Frontal cortex (tissue), 4 donors: ENCODE measurements around the gene PNPLA2. TPM values are rescaled to one million over a fixed set of nuclear protein-coding genes. Genes with fewer than 3 reads are reported as not detected.

ENCODE experiments used
- DNase-seq, 2 donors: peaks; one replicate each; pipeline ENCODE4 v3.0.0; 2012; ENCODE audit warnings: low spot score in 2 of 2
- FAIRE-seq: peaks from 2 replicates; lab custom pipeline; 2012; peaks lifted over from hg19 to GRCh38; lab: Jason Lieb, UNC
- small RNA-seq: library from RNA; depleted of rRNA; stranded (forward); fragments of <200 nt; gene quantifications from one replicate; pipeline ENCODE3, GENCODE V24; 2014
- total RNA-seq: library from RNA; depleted of rRNA; stranded (reverse); fragments of >200 nt; gene quantifications from one replicate; pipeline ENCODE4 v1.2.3, GENCODE V29; 2014
- donor health status: control.
- donor health status: control.
- donor health status: control.

The PNPLA2 gene
- total RNA-seq, 1 donor from 2014 or later = 5.3 TPM

- no peak for FAIRE-seq
- no peak for DNase-seq
Measured at GRCh38 chr11:864898-865297, 46.2 kb downstream of the PNPLA2 start.

GRCh38 chr11:865462-866430 lies 47.0 kb downstream of the PNPLA2 start:
- FAIRE-seq (no peak), DNase-seq (no peak)

GRCh38 chr11:866481-866880 lies 47.8 kb downstream of the PNPLA2 start:
- FAIRE-seq = no peak
- no peak for DNase-seq

DNA sequence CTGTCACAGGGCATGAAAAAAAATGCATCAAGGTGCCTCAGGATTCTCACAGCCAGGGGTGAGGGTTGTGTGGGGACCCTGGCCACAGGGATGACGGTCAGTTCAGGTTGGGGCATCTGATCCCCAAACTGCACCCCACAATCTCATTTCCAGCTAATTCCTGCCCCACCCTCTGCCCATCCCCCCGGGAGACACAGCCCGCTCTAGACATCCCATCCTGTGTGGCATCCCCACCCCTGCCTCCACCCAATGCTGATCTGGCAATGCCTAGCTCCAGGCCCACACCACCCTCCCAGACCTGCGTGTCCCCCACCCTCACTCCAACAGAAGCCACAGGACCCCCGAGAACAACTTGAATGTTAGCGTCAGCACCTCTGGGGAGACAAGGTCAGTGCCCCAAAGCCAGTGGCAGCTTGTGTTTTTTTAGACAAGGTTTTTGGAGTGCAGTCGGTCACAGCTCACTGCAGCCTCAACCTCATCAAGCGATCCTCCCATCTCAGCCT lies 49.2 kb downstream of the PNPLA2 start:
- DNase-seq = no peak
- no peak for FAIRE-seq

- FAIRE-seq (no peak), DNase-seq (no peak)
Measured at GRCh38 chr11:868394-868793, 49.7 kb downstream of the PNPLA2 start.

- no peak for FAIRE-seq
Measured at GRCh38 chr11:868802-869201, 50.1 kb downstream of the PNPLA2 start.

DNA sequence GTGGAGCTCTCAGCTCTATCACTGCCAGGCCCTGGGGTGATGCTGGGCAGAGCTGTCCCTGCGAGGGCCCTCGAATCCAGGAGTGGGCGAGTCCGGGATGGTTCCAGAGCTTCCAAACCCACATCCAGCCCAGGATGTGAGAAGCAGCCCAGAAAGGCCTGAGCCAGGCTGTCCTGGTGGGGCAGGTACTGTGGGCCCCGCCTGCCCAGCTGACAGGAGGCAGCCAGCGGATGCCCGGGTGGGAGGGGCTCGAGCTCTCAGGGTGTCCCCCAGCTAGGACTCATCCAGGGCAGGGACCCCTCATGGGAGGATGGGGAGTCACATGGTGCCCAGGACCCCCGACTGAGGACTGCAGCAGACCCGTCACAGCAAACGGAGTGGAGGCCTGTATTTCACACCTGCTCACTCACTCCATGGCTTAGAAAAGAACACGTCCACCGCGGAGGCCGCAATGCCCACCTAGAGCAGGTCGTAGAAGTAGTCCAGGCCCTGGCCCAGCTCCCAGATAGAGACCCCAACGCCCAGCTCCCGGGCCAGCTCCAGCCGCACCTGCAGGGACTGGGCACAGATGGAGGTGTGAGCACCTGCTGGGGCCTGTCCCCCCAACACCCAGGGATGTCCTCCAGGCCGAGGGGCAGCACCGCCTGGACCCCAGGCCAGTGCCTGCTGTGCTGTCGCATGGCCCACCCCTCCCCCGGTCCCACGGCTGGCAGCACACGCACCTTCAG lies 50.8 kb downstream of the PNPLA2 start:
- no peak for FAIRE-seq

More at GRCh38 chr11:868802-869201, 50.1 kb downstream of the PNPLA2 start:
- DNase-seq = no peak

GRCh38 chr11:870127-870413 lies 51.4 kb downstream of the PNPLA2 start:
- FAIRE-seq = no peak
- DNase-seq = no peak

More for the DNA sequence above, 50.8 kb downstream of the PNPLA2 start:
- no peak for DNase-seq

DNA sequence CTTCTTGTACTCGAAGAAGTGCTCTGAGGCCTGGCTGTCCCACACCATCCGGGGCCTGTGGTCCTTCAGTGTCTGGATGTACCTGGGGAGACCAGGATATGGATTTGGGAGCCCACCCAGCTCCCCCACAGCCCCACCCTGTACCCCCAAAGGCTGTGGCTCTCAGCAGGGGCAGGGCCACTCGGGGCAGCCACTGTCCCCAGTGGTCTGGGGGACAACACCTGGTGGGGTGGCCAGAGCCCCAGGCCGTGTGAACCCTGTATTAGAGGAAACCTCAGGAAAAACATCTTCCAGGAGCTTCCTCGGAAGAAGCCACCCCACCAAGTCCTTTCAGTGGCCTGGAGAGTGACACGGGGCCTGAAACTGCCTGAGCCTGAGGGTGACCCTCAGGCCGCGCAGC lies 51.7 kb downstream of the PNPLA2 start:
- DNase-seq (no peak), FAIRE-seq (no peak)

GRCh38 chr11:871472-871871 lies 52.8 kb downstream of the PNPLA2 start:
- FAIRE-seq (no peak), DNase-seq (no peak)

GRCh38 chr11:872799-873198 lies 54.1 kb downstream of the PNPLA2 start:
- no peak for FAIRE-seq

DNA sequence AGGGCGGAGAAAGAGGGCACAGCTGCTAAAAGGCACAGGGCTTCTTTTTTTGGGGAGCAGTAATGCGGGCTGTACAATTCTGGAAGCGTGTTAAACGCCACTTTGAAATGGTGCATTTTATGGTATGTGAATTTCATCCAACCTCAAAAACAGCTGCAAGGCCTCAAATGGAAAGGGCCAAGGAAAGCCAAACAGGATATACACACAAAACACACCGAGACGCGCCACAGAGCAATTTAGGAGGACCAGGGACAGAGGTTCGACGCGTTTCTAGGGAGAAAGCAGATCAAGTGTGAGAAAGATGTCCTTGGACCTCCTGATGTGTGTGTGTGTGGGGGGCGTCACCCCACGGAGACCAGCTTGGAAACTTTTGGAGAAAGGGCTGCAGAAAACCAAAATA lies 55.0 kb downstream of the PNPLA2 start:
- FAIRE-seq (no peak), DNase-seq (no peak)

More at GRCh38 chr11:872799-873198, 54.1 kb downstream of the PNPLA2 start:
- DNase-seq = no peak

Small RNAs within 50 kb of the gene (small RNA-seq; reads per million reads assigned to genes)
- not detected for gene SNORA52

Other genes with a start within 250 kb of the PNPLA2 start
- 30.6 TPM for gene PHRF1, start 242.4 kb upstream of the PNPLA2 start, total RNA-seq
- 0.82 TPM for gene IRF7, start 203.0 kb upstream of the PNPLA2 start, total RNA-seq
- gene CDHR5, start 194.0 kb upstream of the PNPLA2 start, total RNA-seq = not detected
- not detected for gene SCT, start 191.7 kb upstream of the PNPLA2 start, total RNA-seq
- gene DRD4, start 181.6 kb upstream of the PNPLA2 start, total RNA-seq = not detected
- 60.3 TPM for gene DEAF1, start 123.7 kb upstream of the PNPLA2 start, total RNA-seq
- 11.8 TPM for gene TMEM80, start 123.1 kb upstream of the PNPLA2 start, total RNA-seq
- gene EPS8L2, start 112.7 kb upstream of the PNPLA2 start, total RNA-seq = 0.41 TPM
- gene TALDO1, start 71.5 kb upstream of the PNPLA2 start, total RNA-seq = 77.9 TPM
- 21.2 TPM for gene GATD1, start 41.4 kb upstream of the PNPLA2 start, total RNA-seq
- gene CEND1, start 28.8 kb upstream of the PNPLA2 start, total RNA-seq = 7.3 TPM
- gene SLC25A22, start 20.6 kb upstream of the PNPLA2 start, total RNA-seq = 14.7 TPM
- gene PIDD1, start 13.7 kb upstream of the PNPLA2 start, total RNA-seq = 5.7 TPM
- 210 TPM for gene RPLP2, start 8.9 kb upstream of the PNPLA2 start, total RNA-seq
- gene CRACR2B, start 9.0 kb downstream of the PNPLA2 start, total RNA-seq = 0.82 TPM
- gene CD151, start 14.0 kb downstream of the PNPLA2 start, total RNA-seq = 34.6 TPM
- gene POLR2L, start 23.6 kb downstream of the PNPLA2 start, total RNA-seq = 17.5 TPM
- 14.3 TPM for gene TSPAN4, start 23.9 kb downstream of the PNPLA2 start, total RNA-seq
- 17.5 TPM for gene CHID1, start 91.9 kb downstream of the PNPLA2 start, total RNA-seq
- gene AP2A2, start 107.0 kb downstream of the PNPLA2 start, total RNA-seq = 34.6 TPM
- not detected for gene MUC6, start 217.8 kb downstream of the PNPLA2 start, total RNA-seq